ENCODE measurements around the gene RASAL2. TPM values are rescaled to one million over a fixed set of nuclear protein-coding genes. Genes with fewer than 3 reads are reported as not detected.
"Not testable (repeated sequence)": the region's sequence is repeated elsewhere in the genome, so short reads cannot be mapped to it uniquely, and the experiment has no call there.

The RASAL2 gene
- total RNA-seq, 1 experiment from 2014 or later, result 22.2 TPM

GRCh38 chr1:178196631-178197030, 102.7 kb downstream of the RASAL2 start:
- WGBS (ENCODE audit: extremely low coverage, insufficient read length, low lambda C conversion rate), result no CpG with 5 or more reads among the region's 1 CpG
- H4K20me1 ChIP-seq (ENCODE audit: control insufficient read depth, insufficient read depth, insufficient read length), result no peaks in the 10 kb centered on the region
- no peak overlapping the region for H2AFZ ChIP-seq (ENCODE audit: low read length)
- no peak overlapping the region for H3K14ac ChIP-seq (ENCODE audit: insufficient read depth, low read length)
- H2BK5ac ChIP-seq (ENCODE audit: insufficient read length, low read length), result no peak overlapping the region
- H3K79me1 ChIP-seq (ENCODE audit: insufficient read depth, low read depth, low read length, poor library complexity, severe bottlenecking), result no peaks in the 10 kb centered on the region
- H3K4ac ChIP-seq (ENCODE audit: low read depth, low read length), result no peak overlapping the region
- no peak overlapping the region for H2BK15ac ChIP-seq (ENCODE audit: low read depth, low read length)
- no peak overlapping the region for H3T11ph ChIP-seq (ENCODE audit: low read length)
- Mint-ChIP-seq H3K4me3 (no peak overlapping the region), H3K27me3 (ENCODE audit: low read depth) (peaks cover 2% of the 10 kb centered on the region; the same call in 1 of the 2 replicates), H3K9me3 (peaks cover 29% of the 10 kb centered on the region in 2 experiments), H3K27ac (no peak overlapping the region), H3K36me3 (ENCODE audit: insufficient read depth in 1 of 3, low read depth in 3 of 3) (peaks cover 23 to 31% (median 30%) of the 10 kb centered on the region in 3 experiments), H3K4me1 (peaks cover 0 to 3% of the 10 kb centered on the region in 2 experiments; a peak in 2 of 4 replicates)
- no peak overlapping the region for H3K9ac ChIP-seq (ENCODE audit: extremely low read depth, insufficient read length, low read length)
- H3K4me1 ChIP-seq (ENCODE audit: insufficient read depth, low read length), result no peaks in the 10 kb centered on the region; the same call in 1 of the 2 replicates
- H3K79me2 ChIP-seq (ENCODE audit: insufficient read depth, low read length), result no peaks in the 10 kb centered on the region
- H2BK120ac ChIP-seq (ENCODE audit: low read depth, low read length, poor library complexity, severe bottlenecking), result no peak overlapping the region
- no peak overlapping the region for H3K23ac ChIP-seq (ENCODE audit: insufficient read length, low read depth, low read length)
- H2BK12ac ChIP-seq (ENCODE audit: insufficient read length, low read depth, low read length), result no peak overlapping the region
- H2BK20ac ChIP-seq (ENCODE audit: low read depth, low read length, poor library complexity, severe bottlenecking), result no peak overlapping the region
- no peak overlapping the region for H3K27ac ChIP-seq (ENCODE audit: insufficient read length, low read depth, low read length)
- no peaks in the 10 kb centered on the region for H3K27me3 ChIP-seq (ENCODE audit: insufficient read depth, low read length)
- no peaks in the 10 kb centered on the region for H3K23me2 ChIP-seq (ENCODE audit: insufficient read length, low read depth, low read length, poor library complexity, severe bottlenecking)
- no peak overlapping the region for H3K18ac ChIP-seq (ENCODE audit: insufficient read length, low read depth, low read length)
- H4K91ac ChIP-seq (ENCODE audit: insufficient read length, low read depth, low read length), result no peak overlapping the region
- no peak overlapping the region for H3K4me2 ChIP-seq (ENCODE audit: insufficient read depth, insufficient read length, low read length)
- DNase-seq, result no peak
- TF ChIP-seq CTCF (conservative IDR thresholded peaks at IDR 0.05), result no peak
- H4K5ac ChIP-seq (ENCODE audit: insufficient read length, low read depth, low read length), result no peak overlapping the region
- H3K56ac ChIP-seq (ENCODE audit: insufficient read length, low read depth, low read length), result no peak overlapping the region
- H4K8ac ChIP-seq (replicated peaks; ENCODE audit: insufficient read length, low read depth, low read length), result no peak overlapping the region
- H3K9me3 ChIP-seq (ENCODE audit: control insufficient read depth, low read depth, low read length), result no peaks in the 10 kb centered on the region
- H2AK5ac ChIP-seq (ENCODE audit: insufficient read length, low read length), result no peak overlapping the region

- peaks cover 30 to 44% (median 38%) of the 10 kb centered on the region in 3 experiments for H3K36me3 Mint-ChIP-seq (ENCODE audit: insufficient read depth in 1 of 3, low read depth in 3 of 3)
- H3K4me3 Mint-ChIP-seq; H3K79me1 ChIP-seq (ENCODE audit: insufficient read depth, low read depth, low read length, poor library complexity, severe bottlenecking); H4K8ac ChIP-seq (replicated peaks; ENCODE audit: insufficient read length, low read depth, low read length); H3K9ac ChIP-seq (ENCODE audit: extremely low read depth, insufficient read length, low read length); H3K9me3 ChIP-seq (ENCODE audit: control insufficient read depth, low read depth, low read length); H2AK5ac ChIP-seq (ENCODE audit: insufficient read length, low read length); H3K56ac ChIP-seq (ENCODE audit: insufficient read length, low read depth, low read length); H3K4me2 ChIP-seq (ENCODE audit: insufficient read depth, insufficient read length, low read length); H3T11ph ChIP-seq (ENCODE audit: low read length); H3K79me2 ChIP-seq (ENCODE audit: insufficient read depth, low read length); H3K27ac Mint-ChIP-seq; H4K91ac ChIP-seq (ENCODE audit: insufficient read length, low read depth, low read length); H3K27me3 Mint-ChIP-seq (ENCODE audit: low read depth); H3K27ac ChIP-seq (ENCODE audit: insufficient read length, low read depth, low read length); H2BK5ac ChIP-seq (ENCODE audit: insufficient read length, low read length); H3K23me2 ChIP-seq (ENCODE audit: insufficient read length, low read depth, low read length, poor library complexity, severe bottlenecking); H2BK120ac ChIP-seq (ENCODE audit: low read depth, low read length, poor library complexity, severe bottlenecking); DNase-seq; H3K18ac ChIP-seq (ENCODE audit: insufficient read length, low read depth, low read length); H3K4me1 Mint-ChIP-seq; H2BK15ac ChIP-seq (ENCODE audit: low read depth, low read length); H3K23ac ChIP-seq (ENCODE audit: insufficient read length, low read depth, low read length); H3K27me3 ChIP-seq (ENCODE audit: insufficient read depth, low read length); H3K4me1 ChIP-seq (ENCODE audit: insufficient read depth, low read length); H3K4ac ChIP-seq (ENCODE audit: low read depth, low read length); H4K20me1 ChIP-seq (ENCODE audit: control insufficient read depth, insufficient read depth, insufficient read length); H2AFZ ChIP-seq (ENCODE audit: low read length); H4K5ac ChIP-seq (ENCODE audit: insufficient read length, low read depth, low read length); H3K14ac ChIP-seq (ENCODE audit: insufficient read depth, low read length); H2BK12ac ChIP-seq (ENCODE audit: insufficient read length, low read depth, low read length); H2BK20ac ChIP-seq (ENCODE audit: low read depth, low read length, poor library complexity, severe bottlenecking): not testable (repeated sequence)
- WGBS (ENCODE audit: extremely low coverage, insufficient read length, low lambda C conversion rate), result no CpG with 5 or more reads among the region's 4 CpGs
- H3K9me3 Mint-ChIP-seq, result peaks cover 29% of the 10 kb centered on the region in 2 experiments
These were observed 108.2 kb downstream of the RASAL2 start for GRCh38 chr1:178202095-178202494.
